ENCODE results near the gene PODXL2. TPM values are rescaled to one million over a fixed set of nuclear protein-coding genes. Genes with fewer than 3 reads are reported as not detected.

Gene PODXL2
- total RNA-seq, 1 experiment from 2014 or later = 33.6 TPM

DNA sequence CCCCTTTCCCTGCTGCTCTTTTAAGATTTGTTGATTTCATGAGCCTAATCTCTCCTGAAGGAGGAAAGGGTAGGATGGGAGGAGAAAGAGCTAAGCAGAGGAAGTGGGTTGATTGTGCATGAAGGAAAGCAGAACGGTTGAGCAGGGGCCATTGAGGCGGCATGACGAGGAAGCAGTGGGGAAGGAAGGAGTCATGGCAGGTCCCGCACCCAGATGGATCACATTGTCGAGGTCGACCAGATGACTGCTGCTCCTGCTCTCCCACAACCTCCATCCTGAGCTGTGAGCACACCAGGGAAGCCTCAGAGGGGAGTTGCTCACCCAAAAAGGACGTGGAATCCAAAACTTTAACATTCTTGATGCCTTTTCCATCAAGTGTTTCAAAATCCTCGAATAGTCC is 86.5 kb downstream of the PODXL2 start (continued):
- TF ChIP-seq, protein P1, sequence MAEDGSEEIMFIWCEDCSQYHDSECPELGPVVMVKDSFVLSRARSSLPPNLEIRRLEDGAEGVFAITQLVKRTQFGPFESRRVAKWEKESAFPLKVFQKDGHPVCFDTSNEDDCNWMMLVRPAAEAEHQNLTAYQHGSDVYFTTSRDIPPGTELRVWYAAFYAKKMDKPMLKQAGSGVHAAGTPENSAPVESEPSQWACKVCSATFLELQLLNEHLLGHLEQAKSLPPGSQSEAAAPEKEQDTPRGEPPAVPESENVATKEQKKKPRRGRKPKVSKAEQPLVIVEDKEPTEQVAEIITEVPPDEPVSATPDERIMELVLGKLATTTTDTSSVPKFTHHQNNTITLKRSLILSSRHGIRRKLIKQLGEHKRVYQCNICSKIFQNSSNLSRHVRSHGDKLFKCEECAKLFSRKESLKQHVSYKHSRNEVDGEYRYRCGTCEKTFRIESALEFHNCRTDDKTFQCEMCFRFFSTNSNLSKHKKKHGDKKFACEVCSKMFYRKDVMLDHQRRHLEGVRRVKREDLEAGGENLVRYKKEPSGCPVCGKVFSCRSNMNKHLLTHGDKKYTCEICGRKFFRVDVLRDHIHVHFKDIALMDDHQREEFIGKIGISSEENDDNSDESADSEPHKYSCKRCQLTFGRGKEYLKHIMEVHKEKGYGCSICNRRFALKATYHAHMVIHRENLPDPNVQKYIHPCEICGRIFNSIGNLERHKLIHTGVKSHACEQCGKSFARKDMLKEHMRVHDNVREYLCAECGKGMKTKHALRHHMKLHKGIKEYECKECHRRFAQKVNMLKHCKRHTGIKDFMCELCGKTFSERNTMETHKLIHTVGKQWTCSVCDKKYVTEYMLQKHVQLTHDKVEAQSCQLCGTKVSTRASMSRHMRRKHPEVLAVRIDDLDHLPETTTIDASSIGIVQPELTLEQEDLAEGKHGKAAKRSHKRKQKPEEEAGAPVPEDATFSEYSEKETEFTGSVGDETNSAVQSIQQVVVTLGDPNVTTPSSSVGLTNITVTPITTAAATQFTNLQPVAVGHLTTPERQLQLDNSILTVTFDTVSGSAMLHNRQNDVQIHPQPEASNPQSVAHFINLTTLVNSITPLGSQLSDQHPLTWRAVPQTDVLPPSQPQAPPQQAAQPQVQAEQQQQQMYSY (CRISPR knock-in tag; IDR thresholded peaks at IDR 0.05) = no peak
- no peak for TF ChIP-seq EMX1 (CRISPR knock-in tag; IDR thresholded peaks at IDR 0.05)
- TF ChIP-seq, protein P2, sequence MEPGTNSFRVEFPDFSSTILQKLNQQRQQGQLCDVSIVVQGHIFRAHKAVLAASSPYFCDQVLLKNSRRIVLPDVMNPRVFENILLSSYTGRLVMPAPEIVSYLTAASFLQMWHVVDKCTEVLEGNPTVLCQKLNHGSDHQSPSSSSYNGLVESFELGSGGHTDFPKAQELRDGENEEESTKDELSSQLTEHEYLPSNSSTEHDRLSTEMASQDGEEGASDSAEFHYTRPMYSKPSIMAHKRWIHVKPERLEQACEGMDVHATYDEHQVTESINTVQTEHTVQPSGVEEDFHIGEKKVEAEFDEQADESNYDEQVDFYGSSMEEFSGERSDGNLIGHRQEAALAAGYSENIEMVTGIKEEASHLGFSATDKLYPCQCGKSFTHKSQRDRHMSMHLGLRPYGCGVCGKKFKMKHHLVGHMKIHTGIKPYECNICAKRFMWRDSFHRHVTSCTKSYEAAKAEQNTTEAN (CRISPR knock-in tag; IDR thresholded peaks at IDR 0.05) = no peak
- TF ChIP-seq, protein P3, sequence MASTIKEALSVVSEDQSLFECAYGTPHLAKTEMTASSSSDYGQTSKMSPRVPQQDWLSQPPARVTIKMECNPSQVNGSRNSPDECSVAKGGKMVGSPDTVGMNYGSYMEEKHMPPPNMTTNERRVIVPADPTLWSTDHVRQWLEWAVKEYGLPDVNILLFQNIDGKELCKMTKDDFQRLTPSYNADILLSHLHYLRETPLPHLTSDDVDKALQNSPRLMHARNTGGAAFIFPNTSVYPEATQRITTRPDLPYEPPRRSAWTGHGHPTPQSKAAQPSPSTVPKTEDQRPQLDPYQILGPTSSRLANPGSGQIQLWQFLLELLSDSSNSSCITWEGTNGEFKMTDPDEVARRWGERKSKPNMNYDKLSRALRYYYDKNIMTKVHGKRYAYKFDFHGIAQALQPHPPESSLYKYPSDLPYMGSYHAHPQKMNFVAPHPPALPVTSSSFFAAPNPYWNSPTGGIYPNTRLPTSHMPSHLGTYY (CRISPR knock-in tag; IDR thresholded peaks at IDR 0.05) = no peak
- no peak for TF ChIP-seq GRHL2 (CRISPR knock-in tag; IDR thresholded peaks at IDR 0.05; ENCODE audit: insufficient replicate concordance, severe bottlenecking)
- TF ChIP-seq GABPB1 (CRISPR knock-in tag; IDR thresholded peaks at IDR 0.05) = no peak
- no peak for TF ChIP-seq RELA (CRISPR knock-in tag; IDR thresholded peaks at IDR 0.05; ENCODE audit: borderline replicate concordance)
- TF ChIP-seq, protein P4, sequence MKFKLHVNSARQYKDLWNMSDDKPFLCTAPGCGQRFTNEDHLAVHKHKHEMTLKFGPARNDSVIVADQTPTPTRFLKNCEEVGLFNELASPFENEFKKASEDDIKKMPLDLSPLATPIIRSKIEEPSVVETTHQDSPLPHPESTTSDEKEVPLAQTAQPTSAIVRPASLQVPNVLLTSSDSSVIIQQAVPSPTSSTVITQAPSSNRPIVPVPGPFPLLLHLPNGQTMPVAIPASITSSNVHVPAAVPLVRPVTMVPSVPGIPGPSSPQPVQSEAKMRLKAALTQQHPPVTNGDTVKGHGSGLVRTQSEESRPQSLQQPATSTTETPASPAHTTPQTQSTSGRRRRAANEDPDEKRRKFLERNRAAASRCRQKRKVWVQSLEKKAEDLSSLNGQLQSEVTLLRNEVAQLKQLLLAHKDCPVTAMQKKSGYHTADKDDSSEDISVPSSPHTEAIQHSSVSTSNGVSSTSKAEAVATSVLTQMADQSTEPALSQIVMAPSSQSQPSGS (CRISPR knock-in tag; IDR thresholded peaks at IDR 0.05; ENCODE audit: borderline replicate concordance, low read depth) = no peak

DNA sequence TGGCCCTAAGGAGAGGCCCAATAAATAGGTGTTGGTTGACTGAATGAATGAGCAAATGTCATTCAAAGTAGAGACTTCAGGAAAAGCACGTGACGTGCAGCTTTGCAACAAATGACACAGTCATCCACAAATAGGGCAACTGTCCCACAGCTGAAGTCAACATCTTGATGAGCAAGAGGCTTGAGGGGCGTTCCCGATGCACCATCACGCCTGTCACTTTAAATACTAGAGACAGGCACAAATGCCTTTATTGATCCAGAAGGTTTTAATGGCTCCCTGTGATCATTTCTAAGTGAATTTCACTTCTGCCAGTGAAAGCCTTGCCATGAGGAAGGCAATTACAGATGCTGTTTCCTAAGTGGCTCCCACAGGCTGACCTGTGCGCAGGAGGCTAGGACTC is 87.4 kb downstream of the PODXL2 start:
- no peaks in the 10 kb centered on the region for H3K9me3 Mint-ChIP-seq
- H3K27me3 Mint-ChIP-seq (ENCODE audit: low read depth) = no peaks in the 10 kb centered on the region; the same call in 1 of the 2 replicates
- TF ChIP-seq, protein P5, sequence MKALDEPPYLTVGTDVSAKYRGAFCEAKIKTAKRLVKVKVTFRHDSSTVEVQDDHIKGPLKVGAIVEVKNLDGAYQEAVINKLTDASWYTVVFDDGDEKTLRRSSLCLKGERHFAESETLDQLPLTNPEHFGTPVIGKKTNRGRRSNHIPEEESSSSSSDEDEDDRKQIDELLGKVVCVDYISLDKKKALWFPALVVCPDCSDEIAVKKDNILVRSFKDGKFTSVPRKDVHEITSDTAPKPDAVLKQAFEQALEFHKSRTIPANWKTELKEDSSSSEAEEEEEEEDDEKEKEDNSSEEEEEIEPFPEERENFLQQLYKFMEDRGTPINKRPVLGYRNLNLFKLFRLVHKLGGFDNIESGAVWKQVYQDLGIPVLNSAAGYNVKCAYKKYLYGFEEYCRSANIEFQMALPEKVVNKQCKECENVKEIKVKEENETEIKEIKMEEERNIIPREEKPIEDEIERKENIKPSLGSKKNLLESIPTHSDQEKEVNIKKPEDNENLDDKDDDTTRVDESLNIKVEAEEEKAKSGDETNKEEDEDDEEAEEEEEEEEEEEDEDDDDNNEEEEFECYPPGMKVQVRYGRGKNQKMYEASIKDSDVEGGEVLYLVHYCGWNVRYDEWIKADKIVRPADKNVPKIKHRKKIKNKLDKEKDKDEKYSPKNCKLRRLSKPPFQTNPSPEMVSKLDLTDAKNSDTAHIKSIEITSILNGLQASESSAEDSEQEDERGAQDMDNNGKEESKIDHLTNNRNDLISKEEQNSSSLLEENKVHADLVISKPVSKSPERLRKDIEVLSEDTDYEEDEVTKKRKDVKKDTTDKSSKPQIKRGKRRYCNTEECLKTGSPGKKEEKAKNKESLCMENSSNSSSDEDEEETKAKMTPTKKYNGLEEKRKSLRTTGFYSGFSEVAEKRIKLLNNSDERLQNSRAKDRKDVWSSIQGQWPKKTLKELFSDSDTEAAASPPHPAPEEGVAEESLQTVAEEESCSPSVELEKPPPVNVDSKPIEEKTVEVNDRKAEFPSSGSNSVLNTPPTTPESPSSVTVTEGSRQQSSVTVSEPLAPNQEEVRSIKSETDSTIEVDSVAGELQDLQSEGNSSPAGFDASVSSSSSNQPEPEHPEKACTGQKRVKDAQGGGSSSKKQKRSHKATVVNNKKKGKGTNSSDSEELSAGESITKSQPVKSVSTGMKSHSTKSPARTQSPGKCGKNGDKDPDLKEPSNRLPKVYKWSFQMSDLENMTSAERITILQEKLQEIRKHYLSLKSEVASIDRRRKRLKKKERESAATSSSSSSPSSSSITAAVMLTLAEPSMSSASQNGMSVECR (CRISPR knock-in tag; IDR thresholded peaks at IDR 0.05; ENCODE audit: borderline replicate concordance) = no peak
- DNase-seq (ENCODE audit: low spot score) = no peak
- ATAC-seq = no peak
- H3K36me3 Mint-ChIP-seq = no peaks in the 10 kb centered on the region
- peaks cover 15% of the 10 kb centered on the region for H3K4me1 Mint-ChIP-seq
- H3K4me3 Mint-ChIP-seq = no peak overlapping the region
- H3K27ac Mint-ChIP-seq = no peak overlapping the region
- CTCF ChIA-PET = interaction anchor here (0.7 to 1.2 kb wide), 2 partner anchors 25 to 75 kb away, joined by 3 read pairs; no protein-coding TSS in a partner anchor
- POLR2A ChIA-PET = no interaction called here
